Left cardiac atrium (tissue), 4 donors: ENCODE results near the gene GNB2. TPM values are rescaled to one million over a fixed set of nuclear protein-coding genes. Genes with fewer than 3 reads are reported as not detected.

Source experiments
- ATAC-seq, 2 donors: fragments of 200-7000 bp; cut with Tn5 transposase; one replicate each; pipeline ENCODE4 v1.9.1; 2020; ENCODE audit warnings: mild to moderate bottlenecking in 2 of 2, moderate library complexity in 2 of 2
- DNase-seq: peaks from one replicate; pipeline ENCODE4 v3.0.0-alpha.2; 2020
- intact Hi-C, 2 donors: fragments of 100-400 bp; cut with DNase I; formaldehyde crosslinking; loops; one replicate each; pipeline versions ENCODE4 v1.14.1 to v1.15.1; 2022 to 2023
- long read RNA-seq: library from polyadenylated mRNA; unstranded; transcript quantifications from one replicate; pipeline ENCODE4 v2.0.0, GENCODE V29; 2021
- total RNA-seq, 2 donors: library from RNA; stranded (reverse); fragmentation: NEBNext Ultra II Directional; extraction: Animal tissue kit (Norgen Biotek cat#: 25700); gene quantifications; one replicate each; pipeline ENCODE4 v1.2.1, GENCODE V29; 2021
- donor health status: DM: no; HTN: yes; CAD: no.
- donor health status: DM: no; HTN: yes; CAD: no; lungs with severe emphysema.
- donor health status: DM: yes; HTN: yes; CAD: no.
- donor health status: Dilated cardiomyopathy.

Gene GNB2
- 100 to 1,000 TPM; 125 to 153 TPM for total RNA-seq
- long read RNA-seq, transcript GNB2-201 (10 exons, 1,878 nt): major isoform, 13 of 30 reads
- long read RNA-seq, transcript GNB2-202 (9 exons, 1,524 nt): minor isoform, 6 of 30 reads
- long read RNA-seq, partial matches to known transcripts: 6 of 30 reads
- long read RNA-seq, other reads (novel, unspliced or antisense): 3 of 30 reads

DNA sequence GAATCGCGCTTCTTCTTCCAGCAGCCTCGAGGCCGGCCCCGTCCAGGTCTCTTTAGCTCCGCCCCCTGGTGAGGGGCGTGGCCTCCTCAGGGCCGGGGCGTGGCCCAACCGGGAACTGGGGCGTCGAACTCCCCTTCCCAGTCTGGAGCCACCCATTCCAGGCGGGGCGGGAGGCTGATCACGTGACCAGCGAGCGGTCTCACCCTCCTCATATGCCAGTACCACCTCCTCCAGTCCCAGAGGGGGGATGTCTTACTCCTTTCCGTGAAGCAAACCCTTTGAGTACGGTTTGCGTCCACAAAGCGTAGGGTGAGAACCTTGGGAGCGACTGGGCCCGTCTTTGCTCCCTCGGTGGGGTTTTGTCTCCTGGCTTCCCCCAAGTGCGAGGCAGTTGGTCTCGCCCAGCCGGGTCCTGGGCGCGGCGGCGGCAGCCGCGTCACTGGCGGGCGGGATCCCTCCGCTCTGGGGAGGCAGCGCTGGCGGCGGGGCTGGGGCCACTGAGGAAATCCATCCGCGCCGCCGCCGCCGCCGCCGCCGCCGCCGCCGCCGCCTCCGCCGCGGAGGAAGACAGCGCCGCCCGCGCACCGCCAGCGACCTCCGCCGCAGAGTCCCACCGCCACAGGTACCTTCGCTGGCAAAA is at the start of gene GNB2:
Gene GNB2, plus strand, starts transcription at position 439 of the 640 bp plus-strand sequence. CDS start 2,526 bp downstream, outside the sequence.
- DNase-seq (peak; percentile 99), ATAC-seq (peak; percentile 87 to 89)
- intact Hi-C loops: no loop called here

DNA sequence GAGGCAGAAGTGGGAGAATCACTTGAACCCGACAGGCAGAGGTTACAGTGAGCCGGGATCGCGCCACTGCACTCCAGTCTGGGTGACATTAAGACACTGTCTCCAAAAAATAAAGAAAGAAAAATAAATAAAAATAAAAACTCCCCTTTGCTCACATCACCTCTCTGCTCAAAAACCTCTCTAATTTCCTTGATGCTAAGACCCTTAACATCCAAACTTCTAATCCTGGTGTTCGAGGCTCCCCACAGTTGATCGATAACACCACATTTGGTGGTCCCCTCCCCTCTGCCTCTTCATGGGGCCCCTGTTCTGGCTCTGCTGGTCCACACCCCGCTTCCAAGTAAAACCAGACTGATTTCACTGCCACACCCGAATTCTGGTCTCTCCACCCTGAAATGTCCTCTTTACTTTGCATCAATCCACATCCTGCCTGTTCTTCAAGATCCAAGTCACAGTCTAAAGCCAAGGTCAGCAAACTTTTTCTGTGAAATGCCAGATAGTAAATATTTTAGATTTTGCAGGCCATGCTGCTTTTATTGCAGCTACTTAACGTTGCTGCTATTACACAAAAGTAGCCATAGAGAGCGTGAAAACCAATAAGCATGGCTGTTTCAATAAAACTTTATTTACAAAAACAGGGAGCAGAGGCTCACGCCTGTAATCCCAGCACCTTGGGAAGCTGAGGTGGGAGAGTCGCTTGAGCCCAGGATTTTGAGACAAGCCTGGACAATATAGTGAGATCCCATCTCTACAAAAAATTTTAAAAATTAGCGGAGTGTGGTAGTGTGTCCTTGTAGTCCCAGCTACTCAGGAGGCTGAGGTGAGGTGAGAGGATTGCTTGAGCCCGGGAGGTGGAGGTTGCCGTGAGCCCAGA is 49.4 kb upstream of the GNB2 start:
- no peak for DNase-seq
- intact Hi-C loops: no loop called here
- no peak for ATAC-seq

GRCh38 chr7:100626055-100626454 is 47.5 kb upstream of the GNB2 start:
- intact Hi-C loops: no loop called here
- DNase-seq: no peak
- ATAC-seq: no peak

DNA sequence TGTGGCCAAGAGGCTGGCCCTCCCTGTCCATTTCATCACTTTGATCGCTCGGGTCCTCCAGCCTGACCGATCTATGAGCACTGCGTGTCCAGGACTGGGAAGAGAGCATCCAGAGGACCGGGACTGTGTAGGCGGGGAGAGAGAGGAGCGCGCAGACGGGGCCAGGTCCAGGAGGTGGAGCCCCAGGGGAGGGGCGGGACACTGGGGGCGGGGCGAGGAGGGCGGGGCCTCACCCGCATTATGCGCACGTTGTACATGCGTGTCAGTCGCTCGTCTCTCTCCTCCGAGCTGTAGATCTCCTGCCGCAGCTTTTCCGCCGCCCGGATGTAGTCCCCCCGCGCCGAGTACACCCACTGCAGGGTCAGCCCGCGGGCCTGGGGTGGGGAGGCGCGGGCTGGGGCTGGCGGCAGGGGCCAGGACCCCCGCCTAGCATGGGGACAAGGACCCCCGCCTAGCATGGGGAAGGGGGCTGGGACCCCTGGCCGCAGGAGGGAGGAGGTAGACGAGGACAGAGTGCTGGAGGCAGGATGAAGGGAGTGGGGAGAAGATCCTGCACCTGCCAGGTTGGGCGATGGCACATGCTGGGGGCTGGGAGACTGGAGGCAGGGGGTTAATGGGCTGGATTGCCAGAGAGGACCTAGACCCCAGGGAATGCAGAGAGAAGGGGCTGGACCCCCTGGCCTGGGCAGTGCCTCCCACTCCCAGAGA is 46.9 kb upstream of the GNB2 start:
- DNase-seq (peak; percentile 86), ATAC-seq (peak; percentile 97 to 99)
- intact Hi-C loops: no loop called here

GRCh38 chr7:100627238-100627549 is 46.3 kb upstream of the GNB2 start:
- peak in 1 of 2 donors; percentile 3 for ATAC-seq

DNA sequence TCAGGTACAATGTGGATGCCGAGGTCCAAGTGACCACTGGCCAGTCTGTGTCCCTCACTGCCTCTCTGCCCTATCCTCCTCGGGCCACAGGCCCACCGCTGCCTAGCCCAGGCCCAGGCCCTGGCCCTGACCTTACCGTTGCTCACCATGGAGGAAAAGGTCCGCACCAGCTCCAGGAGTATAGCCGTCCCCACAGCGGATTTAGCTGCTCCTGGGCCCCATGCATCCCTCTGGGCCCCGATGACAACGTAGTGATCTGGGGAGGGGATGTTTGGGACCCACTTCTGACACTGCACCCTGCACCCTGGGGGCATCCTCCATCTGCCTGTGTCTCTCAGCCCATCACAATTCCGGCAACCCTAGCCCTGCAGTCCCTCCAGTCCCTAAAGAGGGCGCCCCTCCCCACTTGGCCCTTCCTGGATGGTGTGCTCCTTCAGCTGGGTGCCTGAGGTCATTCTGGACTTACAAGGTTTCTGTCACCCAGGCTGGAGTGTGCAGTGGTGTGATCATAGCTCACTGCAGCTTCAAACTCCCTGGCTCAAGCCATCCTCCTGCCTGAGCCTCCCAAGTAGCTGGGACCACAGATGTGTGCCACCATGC is 44.3 kb upstream of the GNB2 start:
- intact Hi-C loops: no loop called here
- no peak for DNase-seq
- no peak for ATAC-seq

More at GRCh38 chr7:100627238-100627549, 46.3 kb upstream of the GNB2 start:
- intact Hi-C loops: no loop called here
- no peak for DNase-seq

DNA sequence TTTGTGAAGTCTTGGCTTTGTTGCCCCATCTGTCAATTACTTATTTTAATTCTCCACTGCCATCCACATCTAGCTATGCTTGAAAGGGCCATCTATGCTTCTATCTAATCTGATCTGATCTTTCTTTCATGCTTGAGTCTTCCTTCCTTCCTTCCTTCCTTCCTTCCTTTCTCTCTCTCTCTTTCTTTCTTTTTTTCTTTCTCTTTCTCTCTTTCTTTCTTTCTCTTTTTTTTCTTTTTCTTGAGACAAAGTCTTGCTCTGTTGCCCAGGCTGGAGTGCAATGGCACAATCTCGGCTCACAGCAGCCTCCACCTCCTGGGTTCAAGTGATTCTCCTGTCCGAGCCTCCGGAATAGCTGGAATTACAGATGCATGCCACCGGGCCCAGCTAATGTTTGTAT is 43.5 kb upstream of the GNB2 start:
- DNase-seq (no peak), ATAC-seq (no peak)
- intact Hi-C loops: no loop called here

GRCh38 chr7:100632951-100633717 is 40.4 kb upstream of the GNB2 start:
- ATAC-seq (peak; percentile 70 to 78), DNase-seq (peak; percentile 55)
- intact Hi-C loops: no loop called here

GRCh38 chr7:100639995-100640516 is 33.5 kb upstream of the GNB2 start:
- DNase-seq (no peak), ATAC-seq (no peak)
- intact Hi-C loops: no loop called here

DNA sequence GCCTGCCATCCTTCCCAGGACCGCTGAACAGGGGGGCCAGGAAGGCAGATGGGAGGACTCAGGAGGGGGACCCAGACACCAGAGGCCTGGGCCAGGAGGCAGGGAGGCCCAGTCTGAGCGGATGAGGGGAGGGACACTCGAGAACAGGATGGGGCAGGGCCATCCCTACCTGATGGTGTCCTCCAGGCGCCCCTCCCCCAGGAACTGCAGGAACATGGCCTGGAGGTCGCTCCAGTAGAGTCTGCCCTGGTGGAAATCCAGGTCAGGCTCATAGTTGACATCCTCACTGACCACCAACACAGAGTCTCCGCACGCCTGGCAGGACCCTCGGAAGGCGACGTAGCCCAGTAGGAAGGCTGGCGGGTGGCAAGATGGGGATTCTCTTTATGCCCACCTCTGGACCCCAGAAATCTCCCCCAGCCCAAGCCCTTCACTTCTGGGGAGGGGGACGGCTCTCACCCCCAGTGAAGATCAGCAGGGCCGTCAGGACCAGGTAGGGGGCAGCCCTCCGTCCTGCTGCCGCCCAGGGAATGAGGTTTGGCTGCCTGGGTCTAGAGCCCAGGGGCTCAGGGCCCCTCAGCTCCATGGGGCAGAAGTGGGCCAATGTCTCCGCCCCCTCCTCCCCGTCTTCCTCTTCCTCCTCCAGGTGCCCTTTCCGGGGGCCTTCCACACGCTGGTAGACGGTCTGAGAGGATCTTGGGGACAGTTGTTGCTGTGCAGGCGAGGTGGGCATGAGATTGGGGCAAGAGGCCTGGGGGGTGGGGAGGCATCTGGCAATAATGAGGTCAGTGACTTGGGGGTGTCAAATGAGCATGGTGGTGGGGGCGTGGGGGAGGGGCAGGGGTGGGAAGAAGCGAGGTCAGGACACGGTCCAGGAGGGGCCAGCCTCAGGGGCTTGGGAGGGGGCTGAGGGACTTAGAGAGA is 32.8 kb upstream of the GNB2 start:
- ATAC-seq: no peak
- DNase-seq: no peak
- intact Hi-C loops: no loop called here

DNA sequence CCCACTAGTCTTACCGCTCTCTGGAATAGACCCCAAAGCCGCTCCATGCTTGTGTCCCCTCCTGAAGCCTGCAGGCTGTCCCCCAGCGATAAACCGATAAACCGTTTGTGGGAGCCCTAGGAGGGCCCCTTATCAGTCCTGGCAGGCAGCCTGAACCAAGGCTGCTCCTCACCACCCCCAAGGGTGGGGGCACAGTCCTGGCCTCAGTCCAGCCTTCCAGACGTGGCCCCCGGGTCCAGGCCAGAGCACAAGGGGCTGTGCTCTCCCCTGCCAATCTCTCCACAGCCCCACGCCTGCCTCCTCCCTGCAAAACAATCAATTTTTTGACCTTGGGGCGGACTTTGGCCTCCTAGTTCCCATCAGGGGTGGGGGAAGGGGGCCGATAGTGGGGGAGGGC is 32.1 kb upstream of the GNB2 start, which contains the start of gene TFR2:
Gene TFR2, minus strand, starts transcription at position 90 of the 397 bp plus-strand sequence. Its CDS starts 43 bp downstream, at position 47.
- intact Hi-C loops: no loop called here
- ATAC-seq (no peak), DNase-seq (no peak)

DNA sequence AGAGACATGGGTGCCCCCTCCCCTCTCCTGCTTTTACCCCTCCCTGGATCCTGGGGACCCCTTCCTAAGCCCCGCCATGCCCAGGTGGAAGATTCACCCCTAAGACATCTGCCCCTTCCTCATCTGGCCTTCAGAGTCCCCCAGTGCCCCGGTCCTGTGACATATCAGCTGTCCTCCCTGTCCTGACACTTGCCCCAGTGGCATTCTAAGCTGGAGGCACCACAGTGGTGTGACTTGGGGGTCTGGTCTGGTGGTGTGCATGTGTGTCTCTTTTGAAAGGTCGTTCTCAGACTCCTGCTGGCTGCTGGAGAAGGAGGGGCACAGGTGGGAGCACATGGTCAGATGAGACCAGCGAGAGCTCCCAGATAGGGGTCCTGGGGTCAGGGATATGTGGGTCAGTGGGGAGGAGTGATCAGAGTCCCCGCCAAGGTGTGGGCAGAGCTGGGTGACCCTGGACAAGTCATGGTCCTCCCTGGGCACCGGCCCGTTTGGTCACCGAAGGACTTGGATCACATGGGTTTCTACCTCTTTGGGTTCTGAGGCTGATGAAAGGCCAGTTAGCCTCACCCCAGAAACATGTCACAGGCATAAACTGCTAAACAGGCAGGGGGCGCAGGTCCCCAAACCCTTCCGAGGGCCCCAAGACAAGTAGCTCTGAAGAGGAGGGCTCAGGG is 31.5 kb upstream of the GNB2 start:
- intact Hi-C loops: no loop called here

DNA sequence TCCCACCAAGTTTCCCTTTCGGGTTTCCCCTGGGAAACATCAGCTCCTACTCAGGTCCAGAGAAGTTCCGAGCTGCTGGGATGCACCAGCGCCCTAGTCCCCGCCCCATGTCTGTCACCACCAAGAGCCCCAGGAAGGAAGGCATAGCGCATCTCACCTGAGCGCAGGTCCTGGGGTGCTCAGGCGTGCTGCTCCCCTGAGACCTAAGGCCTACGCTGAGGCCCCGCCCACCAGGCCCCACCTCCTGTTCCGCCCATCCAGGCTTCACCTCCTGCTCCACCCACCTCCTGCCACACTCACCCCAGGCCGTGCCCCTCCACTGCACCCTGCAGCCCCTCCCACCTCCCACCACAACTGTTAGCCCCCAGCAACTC is 31.0 kb upstream of the GNB2 start:
- intact Hi-C loops: no loop called here
- ATAC-seq (peak in 1 of 2 donors; percentile 29), DNase-seq (no peak)

More for the DNA sequence above, 31.5 kb upstream of the GNB2 start:
- DNase-seq (no peak), ATAC-seq (no peak)

GRCh38 chr7:100649826-100650565 is 23.5 kb upstream of the GNB2 start:
- intact Hi-C loops: no loop called here
- ATAC-seq (no peak), DNase-seq (no peak)

- intact Hi-C loops: no loop called here
- DNase-seq (no peak), ATAC-seq (no peak)
Measured at GRCh38 chr7:100654908-100655831, 18.4 kb upstream of the GNB2 start.
